Bronchial epithelial cell (primary cell): ENCODE results near the gene FAM117A. TPM values are rescaled to one million over a fixed set of nuclear protein-coding genes. Genes with fewer than 3 reads are reported as not detected.

ENCODE experiments used
- DNase-seq: peaks from one replicate; pipeline ENCODE4 v3.0.0-alpha.2; 2010; ENCODE audit warnings: low read depth
- FAIRE-seq: peaks from 2 replicates; lab custom pipeline; 2011; peaks lifted over from hg19 to GRCh38; lab: Jason Lieb, UNC
- H3K27me3 ChIP-seq: 2 replicates; pipeline ENCODE4 v1.5.1; 2011; ENCODE audit warnings: low read length; ENCODE audit not compliant: control insufficient read depth, insufficient read depth
- H3K36me3 ChIP-seq: 2 replicates; pipeline ENCODE4 v1.5.1; 2011; ENCODE audit warnings: low read length; ENCODE audit not compliant: control insufficient read depth, insufficient read depth
- H3K4me3 ChIP-seq: 2 replicates; pipeline ENCODE4 v1.5.1; 2011; ENCODE audit warnings: mild to moderate bottlenecking, low read depth, low read length, control low read depth
- total RNA-seq: library from RNA; depleted of rRNA; stranded (reverse); fragments of >200 nt; gene quantifications from 2 replicates; pipeline ENCODE4 v1.2.1, GENCODE V29; 2014
- TF ChIP-seq, protein P1 (sequence below): IDR thresholded peaks from 2 replicates; pipeline ENCODE4 v1.5.1; 2011; ENCODE audit warnings: mild to moderate bottlenecking, moderate library complexity, low read length, control low read depth, inconsistent platforms; ENCODE audit not compliant: insufficient read depth, severe bottlenecking

Gene FAM117A
- total RNA-seq, 1 donor from 2014 or later = 0.53 TPM

DNA sequence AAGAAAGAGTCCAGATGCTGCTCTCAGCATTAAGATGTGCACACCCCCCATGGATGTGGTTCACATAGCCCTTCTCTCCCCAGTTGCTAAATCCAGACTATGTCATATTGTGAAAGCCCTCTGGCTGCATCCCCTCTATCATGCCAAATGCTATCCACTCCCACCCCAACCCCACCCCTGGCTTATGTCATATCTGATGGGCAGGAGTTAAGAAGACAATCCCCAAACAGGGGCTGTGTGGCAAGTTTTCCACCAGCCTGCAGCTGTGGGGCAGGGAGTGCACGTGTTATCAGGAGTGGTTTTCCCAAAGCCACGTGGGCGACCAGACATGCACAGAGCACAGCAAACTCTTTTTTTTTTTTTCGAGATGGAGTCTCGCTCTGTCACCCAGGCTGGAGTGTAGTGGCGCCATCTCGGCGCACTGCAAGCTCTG lies 10.0 kb downstream of the FAM117A start:
- no peaks in the 10 kb centered on the region for H3K27me3 ChIP-seq
- TF ChIP-seq, protein P1, sequence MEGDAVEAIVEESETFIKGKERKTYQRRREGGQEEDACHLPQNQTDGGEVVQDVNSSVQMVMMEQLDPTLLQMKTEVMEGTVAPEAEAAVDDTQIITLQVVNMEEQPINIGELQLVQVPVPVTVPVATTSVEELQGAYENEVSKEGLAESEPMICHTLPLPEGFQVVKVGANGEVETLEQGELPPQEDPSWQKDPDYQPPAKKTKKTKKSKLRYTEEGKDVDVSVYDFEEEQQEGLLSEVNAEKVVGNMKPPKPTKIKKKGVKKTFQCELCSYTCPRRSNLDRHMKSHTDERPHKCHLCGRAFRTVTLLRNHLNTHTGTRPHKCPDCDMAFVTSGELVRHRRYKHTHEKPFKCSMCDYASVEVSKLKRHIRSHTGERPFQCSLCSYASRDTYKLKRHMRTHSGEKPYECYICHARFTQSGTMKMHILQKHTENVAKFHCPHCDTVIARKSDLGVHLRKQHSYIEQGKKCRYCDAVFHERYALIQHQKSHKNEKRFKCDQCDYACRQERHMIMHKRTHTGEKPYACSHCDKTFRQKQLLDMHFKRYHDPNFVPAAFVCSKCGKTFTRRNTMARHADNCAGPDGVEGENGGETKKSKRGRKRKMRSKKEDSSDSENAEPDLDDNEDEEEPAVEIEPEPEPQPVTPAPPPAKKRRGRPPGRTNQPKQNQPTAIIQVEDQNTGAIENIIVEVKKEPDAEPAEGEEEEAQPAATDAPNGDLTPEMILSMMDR = no peak
- FAIRE-seq (no peak), DNase-seq (no peak)
- H3K36me3 ChIP-seq = no peaks in the 10 kb centered on the region
- H3K4me3 ChIP-seq = no peak overlapping the region

DNA sequence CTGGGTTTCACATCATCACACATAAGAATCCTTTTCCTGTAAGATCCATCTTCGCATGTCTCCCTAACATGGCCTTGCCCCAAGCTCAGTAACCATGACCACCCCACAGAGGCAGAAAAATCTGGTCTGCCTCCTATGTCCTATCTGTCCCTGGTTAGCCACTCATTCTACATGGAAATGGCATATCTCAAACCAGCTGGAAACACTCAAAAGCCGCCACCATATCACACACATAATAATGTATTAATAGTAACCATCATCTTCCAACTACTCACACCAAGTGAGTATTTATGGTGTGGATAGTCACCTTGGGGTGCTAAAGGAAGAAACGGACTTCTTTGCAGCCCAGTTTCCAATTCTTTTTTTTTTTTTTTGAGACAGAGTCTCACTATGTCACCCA lies 11.4 kb downstream of the FAM117A start:
- FAIRE-seq = no peak

DNA sequence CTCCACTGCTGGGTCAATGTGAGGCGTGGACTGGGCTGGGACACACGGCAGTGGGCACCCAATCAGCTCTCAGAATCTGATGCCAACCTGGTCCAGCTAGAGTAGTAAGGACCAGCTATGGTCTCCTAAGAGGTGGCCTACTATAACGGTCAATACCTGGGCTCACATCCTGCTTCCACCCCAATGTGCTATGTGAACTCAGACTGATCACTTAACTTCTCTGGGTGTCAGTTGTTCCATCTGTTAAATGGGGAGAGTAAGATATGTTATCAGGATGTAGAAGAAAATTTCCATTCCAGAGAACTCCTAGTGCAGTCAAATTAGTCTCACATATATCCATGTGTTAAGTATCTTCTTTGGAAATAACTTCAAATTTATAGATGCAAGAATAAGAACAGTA lies 14.2 kb downstream of the FAM117A start:
- TF ChIP-seq, protein P1 = no peak
- no peak for FAIRE-seq
- Histone ChIP-seq H3K4me3 (no peak overlapping the region), H3K36me3 (no peaks in the 10 kb centered on the region), H3K27me3 (no peaks in the 10 kb centered on the region)
- no peak for DNase-seq

More for the DNA sequence above, 11.4 kb downstream of the FAM117A start:
- no peak for DNase-seq
- Histone ChIP-seq H3K36me3 (no peaks in the 10 kb centered on the region), H3K27me3 (no peaks in the 10 kb centered on the region), H3K4me3 (no peak overlapping the region)
- TF ChIP-seq, protein P1 = no peak

DNA sequence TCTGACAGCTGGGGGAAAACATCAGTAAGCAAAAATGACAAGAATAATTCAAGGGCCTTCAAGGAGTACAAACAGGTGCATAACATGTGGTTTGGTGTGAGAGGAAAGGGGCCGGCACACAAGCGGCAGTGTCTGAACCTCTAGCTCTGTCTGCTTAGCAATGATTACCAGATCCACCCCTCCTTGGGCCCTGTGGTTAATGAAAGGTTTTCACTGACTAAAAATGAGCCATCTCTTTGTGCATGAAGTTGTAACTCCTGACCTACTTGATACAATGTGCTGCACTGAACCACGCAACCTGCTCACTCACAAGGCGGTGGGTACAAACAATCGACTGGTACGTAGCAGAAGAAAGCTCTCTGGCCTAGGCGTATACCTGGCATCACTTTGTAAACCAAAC lies 15.1 kb downstream of the FAM117A start:
- H3K4me3 ChIP-seq = no peak overlapping the region
- DNase-seq = no peak
- TF ChIP-seq, protein P1 = no peak
- FAIRE-seq = no peak
- H3K27me3 ChIP-seq = no peaks in the 10 kb centered on the region
- no peaks in the 10 kb centered on the region for H3K36me3 ChIP-seq

DNA sequence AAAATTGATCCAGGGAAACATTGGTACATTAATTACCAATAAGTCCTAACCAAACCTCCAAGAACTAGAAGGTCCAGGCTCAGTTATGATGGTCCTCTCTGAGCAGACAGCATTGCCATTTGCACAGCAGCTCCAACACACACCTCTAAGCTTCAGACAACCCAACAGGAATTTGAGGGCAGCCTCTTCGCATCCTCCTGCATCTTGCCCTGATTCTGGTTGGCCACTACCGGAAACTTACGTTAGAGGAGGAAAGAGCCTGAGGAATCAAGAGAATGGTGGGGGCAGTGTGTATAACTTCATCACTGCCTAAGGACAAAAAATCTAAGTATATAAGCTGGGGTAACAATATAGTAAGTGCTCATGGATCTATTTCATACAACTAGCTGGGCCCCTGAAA lies 15.7 kb downstream of the FAM117A start:
- Histone ChIP-seq H3K4me3 (no peak overlapping the region), H3K27me3 (no peaks in the 10 kb centered on the region), H3K36me3 (no peaks in the 10 kb centered on the region)
- TF ChIP-seq, protein P1 = no peak
- no peak for FAIRE-seq
- no peak for DNase-seq

DNA sequence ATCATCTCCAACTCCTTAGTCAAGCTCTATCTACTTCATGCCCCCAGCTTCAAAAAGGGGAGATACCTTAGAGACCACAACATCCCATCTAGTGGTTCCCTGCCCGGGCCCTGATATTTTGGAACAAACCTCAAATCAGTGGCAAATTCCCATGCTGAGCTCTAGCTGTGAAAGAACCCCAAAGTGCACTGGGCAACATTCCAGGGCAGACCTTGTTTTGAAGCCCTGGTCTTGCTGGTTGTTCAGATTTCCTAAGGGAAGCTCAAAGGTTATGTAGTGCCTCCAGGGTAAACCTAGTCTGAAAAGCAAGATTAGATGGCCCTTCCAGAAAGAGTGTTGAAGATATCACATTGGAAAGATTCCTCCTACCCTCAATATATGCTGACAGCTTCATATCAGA lies 16.3 kb downstream of the FAM117A start:
- TF ChIP-seq, protein P1 = no peak
- H3K4me3 ChIP-seq = no peak overlapping the region

More for the DNA sequence above, 16.3 kb downstream of the FAM117A start:
- Histone ChIP-seq H3K36me3 (no peaks in the 10 kb centered on the region), H3K27me3 (no peaks in the 10 kb centered on the region)
- no peak for FAIRE-seq
- no peak for DNase-seq
